PC-3 (cell line): Measurements from ENCODE around the gene NUBPL. TPM values are rescaled to one million over a fixed set of nuclear protein-coding genes. Genes with fewer than 3 reads are reported as not detected.

Experiments used
- ATAC-seq: fragments of 200-7000 bp; cut with Tn5 transposase; 2 replicates; pipeline ENCODE4 v1.9.1; 2020; ENCODE audit warnings: mild to moderate bottlenecking, moderate library complexity
- BruUV-seq: library from RNA; stranded (reverse); fragments of 400-500 nt; replicated peaks from 2 replicates; lab custom pipeline; 2021; lab: Mats Ljungman, UMichigan
- CTCF ChIA-PET: fragments of 300-600 bp; sonication (Branson Sonifier 250); formaldehyde crosslinking; loops from one replicate; lab custom pipeline; 2022; ENCODE audit warnings: antibody characterized with exemption; lab: Charles Lee
- POLR2A ChIA-PET: fragments of 300-600 bp; sonication (Branson Sonifier 250); formaldehyde crosslinking; loops from one replicate; lab custom pipeline; 2022; ENCODE audit warnings: antibody characterized with exemption; ENCODE audit not compliant: unreplicated experiment; lab: Charles Lee
- DNase-seq: peaks from one replicate; pipeline ENCODE4 v3.0.0-alpha.2; 2015
- H2AFZ ChIP-seq: fragments of 300-600 bp; sonication (generic); 2 replicates; pipeline ENCODE4 v1.6.0; 2016; ENCODE audit warnings: antibody characterized with exemption, low read length
- H3F3A ChIP-seq: fragments of 300-600 bp; sonication (generic); one replicate; pipeline ENCODE4 v1.6.0; 2017; ENCODE audit warnings: antibody characterized with exemption, low read length, control low read depth, mild to moderate bottlenecking; ENCODE audit not compliant: unreplicated experiment
- H3K27ac ChIP-seq: fragments of 300-600 bp; sonication (generic); 2 replicates; pipeline ENCODE4 v1.5.1; 2016; ENCODE audit warnings: mild to moderate bottlenecking, low read length
- H3K27me3 ChIP-seq: fragments of 300-600 bp; sonication (generic); 2 replicates; pipeline ENCODE4 v1.6.1; 2016; ENCODE audit warnings: low read length, mixed read lengths
- H3K36me3 ChIP-seq: fragments of 300-600 bp; sonication (generic); 2 replicates; pipeline ENCODE4 v1.6.1; 2016; ENCODE audit warnings: low read depth, mixed run types, low read length, mixed read lengths
- H3K4me1 ChIP-seq: fragments of 300-600 bp; sonication (generic); 2 replicates; pipeline ENCODE4 v1.5.1; 2016; ENCODE audit warnings: low read length; ENCODE audit not compliant: insufficient read depth
- H3K4me2 ChIP-seq: fragments of 300-600 bp; sonication (generic); 2 replicates; pipeline ENCODE4 v1.6.0; 2016; ENCODE audit warnings: low read length
- H3K4me3 ChIP-seq: fragments of 300-600 bp; sonication (generic); 2 replicates; pipeline ENCODE4 v1.5.1; 2016; ENCODE audit warnings: mild to moderate bottlenecking, low read length, mixed read lengths
- H3K79me2 ChIP-seq: fragments of 300-600 bp; sonication (generic); 2 replicates; pipeline ENCODE4 v1.6.1; 2017; ENCODE audit warnings: low read length, mixed read lengths
- H3K9ac ChIP-seq: fragments of 300-600 bp; sonication (generic); 2 replicates; pipeline ENCODE4 v1.6.0; 2016; ENCODE audit warnings: mild to moderate bottlenecking, low read length
- H3K9me2 ChIP-seq: fragments of 300-600 bp; sonication (generic); replicated peaks from 2 replicates; pipeline ENCODE4 v1.6.1; 2016; ENCODE audit warnings: mixed run types, low read length, mixed read lengths
- H3K9me3 ChIP-seq: fragments of 300-600 bp; sonication (generic); 2 replicates; pipeline ENCODE4 v1.6.1; 2016; ENCODE audit warnings: low read length, mixed read lengths
- H4K20me1 ChIP-seq: fragments of 300-600 bp; sonication (generic); 2 replicates; pipeline ENCODE4 v1.6.1; 2016; ENCODE audit warnings: low read length, mixed read lengths
- EZH2 ChIP-seq: fragments of 300-600 bp; sonication (generic); IDR thresholded peaks from one replicate; pipeline ENCODE4 v1.6.1; 2017; ENCODE audit warnings: antibody characterized with exemption, mild to moderate bottlenecking, low read length; ENCODE audit not compliant: unreplicated experiment
- EZH2phosphoT487 ChIP-seq: fragments of 300-600 bp; sonication (generic); IDR thresholded peaks from 2 replicates; pipeline ENCODE4 v1.6.1; 2018; ENCODE audit warnings: mild to moderate bottlenecking, antibody characterized with exemption, low read length, borderline replicate concordance
- intact Hi-C: fragments of 100-400 bp; cut with micrococcal nuclease; formaldehyde crosslinking; loops from 2 replicates; pipeline ENCODE4 v1.9.0; 2023
- total RNA-seq: library from RNA; depleted of rRNA; stranded (reverse); fragments of >200 nt; gene quantifications from 2 replicates; pipeline ENCODE4 v1.2.3, GENCODE V29; 2014
- TF ChIP-seq, protein P1 (sequence below): fragments of 300-600 bp; sonication (generic); conservative IDR thresholded peaks from 2 replicates; pipeline ENCODE4 v1.5.1; 2017; ENCODE audit warnings: antibody characterized with exemption, low read depth, mild to moderate bottlenecking, low read length

Gene NUBPL
- total RNA-seq, 1 experiment from 2014 or later, result 14.9 TPM

DNA sequence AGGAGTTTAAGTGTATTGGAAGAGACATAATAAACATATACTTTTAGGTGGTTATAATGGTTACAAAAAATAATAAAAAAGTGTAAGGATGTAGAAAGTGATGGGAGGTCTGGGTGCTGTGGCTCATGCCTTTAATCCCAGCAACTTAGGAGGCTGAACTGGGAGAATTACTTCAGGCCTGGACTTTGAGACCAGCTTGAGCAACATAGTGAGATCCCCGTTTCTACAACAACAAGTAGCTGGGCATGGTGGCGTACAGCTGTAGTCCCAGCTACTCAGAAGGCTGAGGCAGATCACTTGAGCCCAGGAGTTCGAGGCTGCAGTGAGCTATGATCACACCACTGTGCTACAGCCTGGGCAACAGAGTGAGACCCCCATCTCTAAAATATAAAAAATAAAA is 19.0 kb downstream of the NUBPL start:
- ChIA-PET CTCF (no interaction called here), POLR2A (no interaction called here)
- Histone ChIP-seq H3K4me3 (no peak overlapping the region), H3K4me2 (no peak overlapping the region), H3F3A (no peaks in the 10 kb centered on the region), H3K27ac (no peak overlapping the region), H2AFZ (no peak overlapping the region), H3K4me1 (no peaks in the 10 kb centered on the region), H3K9me2 (no peaks in the 10 kb centered on the region), H3K36me3 (no peaks in the 10 kb centered on the region), H3K27me3 (no peaks in the 10 kb centered on the region), H3K79me2 (no peaks in the 10 kb centered on the region), H3K9me3 (no peaks in the 10 kb centered on the region), H4K20me1 (no peaks in the 10 kb centered on the region), H3K9ac (no peak overlapping the region)
- no peak for DNase-seq
- TF ChIP-seq EZH2phosphoT487 (no peak), EZH2 (no peak)
- TF ChIP-seq, protein P1, sequence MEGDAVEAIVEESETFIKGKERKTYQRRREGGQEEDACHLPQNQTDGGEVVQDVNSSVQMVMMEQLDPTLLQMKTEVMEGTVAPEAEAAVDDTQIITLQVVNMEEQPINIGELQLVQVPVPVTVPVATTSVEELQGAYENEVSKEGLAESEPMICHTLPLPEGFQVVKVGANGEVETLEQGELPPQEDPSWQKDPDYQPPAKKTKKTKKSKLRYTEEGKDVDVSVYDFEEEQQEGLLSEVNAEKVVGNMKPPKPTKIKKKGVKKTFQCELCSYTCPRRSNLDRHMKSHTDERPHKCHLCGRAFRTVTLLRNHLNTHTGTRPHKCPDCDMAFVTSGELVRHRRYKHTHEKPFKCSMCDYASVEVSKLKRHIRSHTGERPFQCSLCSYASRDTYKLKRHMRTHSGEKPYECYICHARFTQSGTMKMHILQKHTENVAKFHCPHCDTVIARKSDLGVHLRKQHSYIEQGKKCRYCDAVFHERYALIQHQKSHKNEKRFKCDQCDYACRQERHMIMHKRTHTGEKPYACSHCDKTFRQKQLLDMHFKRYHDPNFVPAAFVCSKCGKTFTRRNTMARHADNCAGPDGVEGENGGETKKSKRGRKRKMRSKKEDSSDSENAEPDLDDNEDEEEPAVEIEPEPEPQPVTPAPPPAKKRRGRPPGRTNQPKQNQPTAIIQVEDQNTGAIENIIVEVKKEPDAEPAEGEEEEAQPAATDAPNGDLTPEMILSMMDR, result no peak
- ATAC-seq, result no peak
- no TSS peak for BruUV-seq
- intact Hi-C loops, result no loop called here

DNA sequence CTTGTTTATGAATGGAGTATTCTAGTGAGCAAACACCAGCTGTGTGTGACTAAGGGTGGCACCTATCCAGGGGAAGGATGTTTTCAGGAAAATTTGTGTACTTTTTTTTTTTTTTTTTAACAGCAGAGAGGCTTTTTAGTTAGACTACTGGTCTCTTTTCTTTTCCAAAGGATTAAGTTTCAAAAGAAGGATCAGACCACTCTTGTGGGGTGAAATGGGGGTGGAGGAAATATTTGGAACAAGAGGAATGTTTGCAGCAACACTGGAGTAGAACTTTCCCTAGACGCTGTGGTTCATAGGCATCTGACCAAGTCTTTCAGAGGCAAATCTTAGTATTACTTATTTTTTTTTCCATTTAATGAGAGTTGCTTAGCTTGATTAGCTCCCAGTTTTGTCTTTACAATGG is 21.1 kb downstream of the NUBPL start:
- Histone ChIP-seq H3K27me3 (no peaks in the 10 kb centered on the region), H3K9me3 (no peaks in the 10 kb centered on the region), H3K4me3 (no peak overlapping the region), H3F3A (no peaks in the 10 kb centered on the region), H3K27ac (no peak overlapping the region), H3K4me2 (no peak overlapping the region), H2AFZ (no peak overlapping the region), H3K9ac (no peak overlapping the region), H3K4me1 (no peaks in the 10 kb centered on the region), H3K79me2 (no peaks in the 10 kb centered on the region), H3K36me3 (no peaks in the 10 kb centered on the region), H3K9me2 (no peaks in the 10 kb centered on the region), H4K20me1 (no peaks in the 10 kb centered on the region)
- intact Hi-C loops, result no loop called here
- ChIA-PET CTCF (no interaction called here), POLR2A (no interaction called here)
- DNase-seq (no peak), ATAC-seq (no peak)
- BruUV-seq, result no TSS peak
- TF ChIP-seq, protein P1, result no peak
- TF ChIP-seq EZH2, result no peak

DNA sequence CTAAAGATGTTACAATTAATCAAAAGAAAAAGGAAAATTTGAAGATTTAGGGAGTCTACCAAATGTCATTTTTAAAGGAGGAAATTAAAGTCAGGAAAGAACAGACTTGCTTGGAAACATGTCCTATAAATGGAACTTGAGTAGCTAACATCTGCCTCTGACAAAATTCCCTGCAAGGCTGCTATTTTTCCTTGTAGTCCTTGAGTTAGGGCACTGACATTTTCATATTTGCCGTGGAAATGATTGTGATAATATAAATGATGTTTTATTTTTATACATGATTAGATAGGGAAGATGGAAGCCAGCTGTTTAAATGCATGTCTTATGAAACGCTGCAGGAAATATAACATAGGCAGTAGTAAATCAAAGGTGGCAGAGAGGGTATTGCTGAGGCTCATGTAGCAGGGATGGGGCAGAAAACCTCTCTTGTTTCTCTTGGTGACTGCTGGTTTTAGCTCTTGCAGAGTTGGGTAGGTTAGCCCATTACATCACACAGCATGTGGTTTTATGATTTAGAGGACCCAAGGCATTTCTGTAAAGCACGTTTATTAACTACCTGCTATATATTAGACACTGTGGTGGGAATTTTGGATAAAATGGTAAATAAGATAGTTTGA is 21.7 kb downstream of the NUBPL start:
- ATAC-seq, result no peak
- Histone ChIP-seq H3F3A (no peaks in the 10 kb centered on the region), H3K27me3 (no peaks in the 10 kb centered on the region), H3K36me3 (no peaks in the 10 kb centered on the region), H3K4me2 (no peak overlapping the region), H3K4me1 (no peaks in the 10 kb centered on the region), H4K20me1 (no peaks in the 10 kb centered on the region), H2AFZ (no peak overlapping the region), H3K9me2 (no peaks in the 10 kb centered on the region), H3K9me3 (no peaks in the 10 kb centered on the region), H3K79me2 (no peaks in the 10 kb centered on the region), H3K27ac (no peak overlapping the region), H3K4me3 (no peak overlapping the region), H3K9ac (no peak overlapping the region)
- no TSS peak for BruUV-seq
- ChIA-PET POLR2A (no interaction called here), CTCF (no interaction called here)
- intact Hi-C loops, result no loop called here
- TF ChIP-seq EZH2phosphoT487 (no peak), EZH2 (no peak)
- TF ChIP-seq, protein P1, result no peak
- DNase-seq, result no peak
